ENCODE results near the gene DNAJC21.

DNA sequence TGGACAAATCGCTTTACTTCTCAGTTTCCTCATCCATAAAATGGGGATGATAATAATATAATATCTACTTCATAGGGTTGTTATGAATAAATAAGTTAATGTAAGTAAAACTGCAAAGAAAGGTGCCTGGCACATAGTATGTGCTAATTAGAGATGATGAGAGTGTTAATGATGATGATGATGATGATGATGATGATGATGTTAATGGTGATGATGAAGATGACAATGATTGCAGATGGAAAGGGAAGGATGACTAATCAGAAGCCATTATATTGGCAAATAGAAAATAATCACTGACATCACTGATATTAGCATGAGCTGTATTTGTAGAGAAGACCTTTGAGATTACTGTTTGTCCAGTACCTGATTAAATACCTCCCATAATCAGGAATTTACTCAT lies 34.6 kb upstream of the DNAJC21 start:
- TF ChIP-seq, protein P1, sequence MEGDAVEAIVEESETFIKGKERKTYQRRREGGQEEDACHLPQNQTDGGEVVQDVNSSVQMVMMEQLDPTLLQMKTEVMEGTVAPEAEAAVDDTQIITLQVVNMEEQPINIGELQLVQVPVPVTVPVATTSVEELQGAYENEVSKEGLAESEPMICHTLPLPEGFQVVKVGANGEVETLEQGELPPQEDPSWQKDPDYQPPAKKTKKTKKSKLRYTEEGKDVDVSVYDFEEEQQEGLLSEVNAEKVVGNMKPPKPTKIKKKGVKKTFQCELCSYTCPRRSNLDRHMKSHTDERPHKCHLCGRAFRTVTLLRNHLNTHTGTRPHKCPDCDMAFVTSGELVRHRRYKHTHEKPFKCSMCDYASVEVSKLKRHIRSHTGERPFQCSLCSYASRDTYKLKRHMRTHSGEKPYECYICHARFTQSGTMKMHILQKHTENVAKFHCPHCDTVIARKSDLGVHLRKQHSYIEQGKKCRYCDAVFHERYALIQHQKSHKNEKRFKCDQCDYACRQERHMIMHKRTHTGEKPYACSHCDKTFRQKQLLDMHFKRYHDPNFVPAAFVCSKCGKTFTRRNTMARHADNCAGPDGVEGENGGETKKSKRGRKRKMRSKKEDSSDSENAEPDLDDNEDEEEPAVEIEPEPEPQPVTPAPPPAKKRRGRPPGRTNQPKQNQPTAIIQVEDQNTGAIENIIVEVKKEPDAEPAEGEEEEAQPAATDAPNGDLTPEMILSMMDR (IDR thresholded peaks at IDR 0.05; ENCODE audit: insufficient read depth, low read depth, low read length), result no peak
- TF ChIP-seq EZH2 (IDR thresholded peaks at IDR 0.05; ENCODE audit: insufficient read depth, low read length), result no peak
